AG04449 (cell line): Measurements from ENCODE around the gene CCDC6.

Experiments
- CTCF ChIA-PET: fragments of 350-600 bp; formaldehyde crosslinking; extraction: SDS; loops from one replicate; lab custom pipeline; 2021; ENCODE audit warnings: antibody characterized with exemption; lab: Yijun Ruan, JAX
- POLR2A ChIA-PET: fragments of 400-600, 350-600 bp; formaldehyde crosslinking; extraction: SDS; loops from one replicate; lab custom pipeline; 2020; ENCODE audit warnings: antibody characterized with exemption, inconsistent platforms; lab: Yijun Ruan, JAX
- DNase-seq: peaks from one replicate; pipeline ENCODE4 v3.0.0-alpha.2; 2010; ENCODE audit warnings: low read depth, low spot score
- H3K4me3 ChIP-seq: 2 replicates; pipeline ENCODE4 v1.5.1; 2011; ENCODE audit warnings: low read depth, mild to moderate bottlenecking, control low read depth, low read length
- TF ChIP-seq, protein P1 (sequence below): IDR thresholded peaks from one replicate; pipeline ENCODE4 v1.5.1; 2011; ENCODE audit warnings: mild to moderate bottlenecking, moderate library complexity, low read length, control low read depth, inconsistent platforms; ENCODE audit not compliant: insufficient read depth; ENCODE audit errors: missing control alignments

The CCDC6 gene

DNA sequence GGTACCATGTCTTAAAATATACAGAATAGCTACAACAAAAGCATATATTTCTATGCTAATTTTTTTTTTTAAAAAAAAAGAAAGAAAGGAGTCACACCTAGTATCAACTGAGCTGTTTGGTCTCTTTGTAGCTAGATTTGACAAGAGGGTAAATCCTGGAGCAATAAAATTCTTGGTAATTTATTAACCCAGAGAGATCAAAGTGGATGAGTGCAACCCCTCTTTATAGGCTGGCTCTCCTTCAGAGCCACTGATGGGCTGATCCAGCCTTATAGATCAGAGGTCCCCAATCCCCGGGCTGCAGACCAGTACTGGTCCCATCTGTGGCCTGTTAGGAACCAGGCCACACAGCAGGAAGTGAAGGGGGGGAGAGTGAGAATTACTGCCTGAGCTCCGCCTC lies 133.3 kb downstream of the CCDC6 start:
- no peak for DNase-seq
- POLR2A ChIA-PET = no interaction called here
- no peak overlapping the region for H3K4me3 ChIP-seq
- CTCF ChIA-PET = no interaction called here
- TF ChIP-seq, protein P1, sequence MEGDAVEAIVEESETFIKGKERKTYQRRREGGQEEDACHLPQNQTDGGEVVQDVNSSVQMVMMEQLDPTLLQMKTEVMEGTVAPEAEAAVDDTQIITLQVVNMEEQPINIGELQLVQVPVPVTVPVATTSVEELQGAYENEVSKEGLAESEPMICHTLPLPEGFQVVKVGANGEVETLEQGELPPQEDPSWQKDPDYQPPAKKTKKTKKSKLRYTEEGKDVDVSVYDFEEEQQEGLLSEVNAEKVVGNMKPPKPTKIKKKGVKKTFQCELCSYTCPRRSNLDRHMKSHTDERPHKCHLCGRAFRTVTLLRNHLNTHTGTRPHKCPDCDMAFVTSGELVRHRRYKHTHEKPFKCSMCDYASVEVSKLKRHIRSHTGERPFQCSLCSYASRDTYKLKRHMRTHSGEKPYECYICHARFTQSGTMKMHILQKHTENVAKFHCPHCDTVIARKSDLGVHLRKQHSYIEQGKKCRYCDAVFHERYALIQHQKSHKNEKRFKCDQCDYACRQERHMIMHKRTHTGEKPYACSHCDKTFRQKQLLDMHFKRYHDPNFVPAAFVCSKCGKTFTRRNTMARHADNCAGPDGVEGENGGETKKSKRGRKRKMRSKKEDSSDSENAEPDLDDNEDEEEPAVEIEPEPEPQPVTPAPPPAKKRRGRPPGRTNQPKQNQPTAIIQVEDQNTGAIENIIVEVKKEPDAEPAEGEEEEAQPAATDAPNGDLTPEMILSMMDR = no peak

DNA sequence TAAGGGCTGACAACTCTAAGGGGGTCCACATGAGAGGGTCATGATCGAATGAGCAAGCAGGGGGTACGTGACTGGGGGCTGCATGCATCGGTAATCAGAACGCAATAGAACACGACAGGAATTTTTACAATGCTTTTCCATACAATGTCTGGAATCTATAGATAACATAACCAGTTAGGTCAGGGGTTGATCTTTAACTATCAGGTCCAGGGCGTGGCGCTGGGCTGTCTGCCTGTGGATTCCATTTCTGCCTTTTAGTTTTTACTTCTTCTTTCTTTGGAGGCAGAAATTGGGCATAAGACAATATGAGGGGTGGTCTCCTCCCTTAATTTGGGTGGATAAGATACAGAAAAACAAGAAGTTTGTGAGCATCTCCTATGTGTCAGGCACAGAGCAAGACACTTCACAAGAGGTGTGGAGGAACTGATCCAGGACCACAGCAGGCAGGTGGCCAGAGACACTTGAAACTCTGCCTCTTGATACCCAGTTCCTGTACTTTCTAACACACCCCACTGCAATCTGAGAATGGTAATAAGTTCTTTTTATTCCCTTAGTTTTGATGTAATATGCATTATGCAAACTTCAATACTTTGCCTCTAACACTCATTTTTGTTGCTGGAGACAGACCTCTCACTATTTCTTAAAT lies 135.1 kb downstream of the CCDC6 start:
- ChIA-PET POLR2A (no interaction called here), CTCF (no interaction called here)
- no peak overlapping the region for H3K4me3 ChIP-seq
- TF ChIP-seq, protein P1 = no peak
- no peak for DNase-seq

DNA sequence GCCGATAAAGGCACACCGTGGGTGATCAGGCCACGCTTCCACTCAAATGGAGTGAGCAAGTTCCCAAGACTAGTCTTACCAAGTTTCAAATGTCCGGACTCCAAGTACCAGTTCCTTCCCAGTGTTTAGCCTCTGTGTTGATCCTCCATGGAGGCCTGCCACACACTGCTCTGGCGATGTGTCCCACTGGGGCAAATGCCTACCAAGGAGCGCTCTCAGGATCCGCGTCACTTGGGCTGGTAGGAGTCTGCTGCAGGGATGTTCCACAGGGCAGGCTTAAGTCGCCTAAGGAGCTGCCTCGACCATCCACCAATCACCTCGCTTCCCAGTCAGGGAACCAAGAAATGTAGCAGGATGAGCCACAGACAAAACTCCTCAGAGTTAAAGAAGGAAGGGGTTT lies 135.7 kb downstream of the CCDC6 start:
- no peak for DNase-seq
- TF ChIP-seq, protein P1 = no peak
- ChIA-PET CTCF (no interaction called here), POLR2A (no interaction called here)
- H3K4me3 ChIP-seq = no peak overlapping the region

DNA sequence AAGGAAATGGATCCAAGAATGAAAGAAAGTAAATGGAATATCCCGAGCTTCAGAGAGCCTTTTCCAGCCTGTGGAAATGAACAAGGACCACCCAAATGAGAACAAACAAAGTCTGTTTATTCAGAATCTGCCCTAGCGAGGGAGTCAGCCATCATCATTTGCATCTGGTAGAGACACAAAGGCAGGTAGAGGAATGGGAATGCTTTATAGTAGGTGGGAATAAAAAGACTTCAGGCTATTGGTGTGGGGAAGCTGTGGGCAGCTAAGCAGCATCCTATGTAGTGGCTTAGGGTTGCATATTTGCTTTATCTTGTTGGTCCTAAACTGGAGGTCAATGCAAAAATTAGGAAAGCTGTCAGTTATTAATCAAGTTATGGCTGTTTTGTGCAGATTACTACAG lies 143.9 kb downstream of the CCDC6 start:
- ChIA-PET POLR2A (no interaction called here), CTCF (no interaction called here)
- H3K4me3 ChIP-seq = no peak overlapping the region
- TF ChIP-seq, protein P1 = no peak
- no peak for DNase-seq

DNA sequence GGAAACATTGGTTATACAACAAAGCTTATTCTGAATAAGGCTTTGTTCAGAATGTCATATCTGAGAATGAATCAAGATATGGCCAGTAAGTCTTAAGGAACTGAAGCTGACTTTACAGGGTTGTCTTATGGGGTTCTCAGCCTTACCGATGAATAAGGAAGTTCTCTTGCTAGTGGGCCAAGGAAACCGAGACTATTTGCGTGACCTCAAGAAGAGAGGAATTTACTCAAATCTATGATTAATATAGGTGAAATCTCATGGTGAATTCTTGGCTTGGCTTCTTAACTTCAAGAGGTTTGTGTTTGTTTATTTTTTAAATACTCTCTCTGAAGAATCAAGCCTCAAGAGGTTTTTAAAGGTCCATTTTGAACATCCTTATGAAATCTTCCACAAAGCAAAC lies 148.4 kb downstream of the CCDC6 start:
- no peak overlapping the region for H3K4me3 ChIP-seq
- DNase-seq = peak; percentile 19
- TF ChIP-seq, protein P1 = no peak
- ChIA-PET POLR2A (no interaction called here), CTCF (no interaction called here)

DNA sequence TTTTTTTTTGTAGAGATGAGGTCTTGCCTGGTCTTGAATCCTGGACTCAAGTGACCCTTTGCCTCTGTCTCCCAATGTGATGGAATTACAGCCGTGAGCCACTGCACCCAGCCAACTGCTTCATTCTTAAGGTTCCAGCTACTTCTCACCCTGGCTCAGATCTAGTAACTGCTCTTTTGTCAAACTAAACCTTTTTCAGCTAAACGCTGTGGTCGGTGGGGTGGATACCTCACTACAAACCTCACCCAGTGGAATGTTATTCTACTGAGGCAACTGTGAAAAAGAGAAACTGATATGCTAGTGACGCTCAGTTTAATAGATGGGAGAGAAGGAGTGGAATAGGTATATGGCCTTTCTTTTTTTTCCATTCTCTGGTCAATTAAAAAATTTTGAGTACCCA lies 151.4 kb downstream of the CCDC6 start:
- TF ChIP-seq, protein P1 = no peak
- no peak for DNase-seq
- ChIA-PET POLR2A (no interaction called here), CTCF (no interaction called here)
- no peak overlapping the region for H3K4me3 ChIP-seq
